A549 (cell line): Measurements from ENCODE around the gene WBP11. TPM values are rescaled to one million over a fixed set of nuclear protein-coding genes. Genes with fewer than 3 reads are reported as not detected.

ENCODE experiments used
- ATAC-seq, 2 experiments: fragments of 200-7000 bp in 1 of 2; fragments of >200 bp in 1 of 2; cut with Nextera tagmentation in 1 of 2; cut with Tn5 transposase in 1 of 2; 3 replicates each; pipeline versions ENCODE4 v1.8.0 to v1.9.1; 2018 to 2020; ENCODE audit warnings: mild to moderate bottlenecking in 1 of 2, moderate library complexity in 1 of 2
- CTCF ChIA-PET: fragments of 300-600 bp; sonication (Branson Sonifier 250); formaldehyde crosslinking; extraction: SDS; loops from one replicate; lab custom pipeline; 2021; ENCODE audit warnings: antibody characterized with exemption, inconsistent platforms; lab: Yijun Ruan, JAX
- POLR2A ChIA-PET: fragments of 350-600 bp; formaldehyde crosslinking; extraction: SDS; loops from one replicate; lab custom pipeline; 2021; ENCODE audit warnings: antibody characterized with exemption, inconsistent platforms; lab: Yijun Ruan, JAX
- DNase-seq, 2 experiments: peaks; one replicate each; pipeline versions ENCODE4 v3.0.0 to v3.0.0-alpha.2; 2011 to 2016; ENCODE audit warnings: low read depth in 1 of 2, low spot score in 1 of 2
- FAIRE-seq: peaks from 2 replicates; lab custom pipeline; 2011; peaks lifted over from hg19 to GRCh38; lab: Jason Lieb, UNC
- H3K27ac ChIP-seq, 2 experiments: fragments of >200 bp; sonication (Bioruptor Twin); formaldehyde crosslinking; 3 replicates each; pipeline ENCODE4 v1.5.1; 2016 to 2017
- H3K4me1 ChIP-seq: fragments of >200 bp; sonication (Bioruptor Twin); formaldehyde crosslinking; 3 replicates; pipeline ENCODE4 v1.6.1; 2016
- H3K4me2 ChIP-seq: fragments of >200 bp; sonication (Bioruptor Twin); formaldehyde crosslinking; 3 replicates; pipeline ENCODE4 v1.6.1; 2016
- H3K4me3 ChIP-seq: fragments of >200 bp; sonication (Bioruptor Twin); formaldehyde crosslinking; 3 replicates; pipeline ENCODE4 v1.5.1; 2016
- H3K9me3 ChIP-seq: fragments of >200 bp; sonication (Bioruptor Twin); formaldehyde crosslinking; 3 replicates; pipeline ENCODE4 v1.6.1; 2016
- CBX2 ChIP-seq: fragments of 200-600 bp; sonication (generic); IDR thresholded peaks from 2 replicates; pipeline ENCODE4 v1.6.1; 2016; ENCODE audit warnings: low read depth, mild to moderate bottlenecking, borderline replicate concordance
- CHD2 ChIP-seq: fragments of 150-350 bp; IDR thresholded peaks from 2 replicates; pipeline ENCODE4 v1.6.1; 2014; ENCODE audit warnings: low read length; ENCODE audit not compliant: partially characterized antibody
- EHF ChIP-seq: fragments of 250-450 bp; sonication (Bioruptor Pico); IDR thresholded peaks from 2 replicates; pipeline ENCODE4 v1.5.0; 2020; ENCODE audit warnings: mild to moderate bottlenecking
- FOSB ChIP-seq: fragments of 250-450 bp; sonication (Bioruptor Pico); IDR thresholded peaks from 2 replicates; pipeline ENCODE4 v1.5.0; 2020; ENCODE audit warnings: mild to moderate bottlenecking, moderate library complexity
- GATA3 ChIP-seq: IDR thresholded peaks from 2 replicates; pipeline ENCODE4 v1.6.1; 2012; ENCODE audit warnings: borderline replicate concordance
- HOXA7 ChIP-seq: fragments of 250-450 bp; sonication (Bioruptor Pico); IDR thresholded peaks from 2 replicates; pipeline ENCODE4 v1.5.0; 2020; ENCODE audit warnings: mild to moderate bottlenecking, moderate library complexity
- HOXB13 ChIP-seq: fragments of 250-450 bp; sonication (Bioruptor Pico); IDR thresholded peaks from 2 replicates; pipeline ENCODE4 v1.5.0; 2020; ENCODE audit warnings: low read depth, mild to moderate bottlenecking, moderate library complexity
- JUNB ChIP-seq: fragments of >200 bp; sonication (Bioruptor Twin); formaldehyde crosslinking; IDR thresholded peaks from 2 replicates; pipeline ENCODE4 v1.6.1; 2016
- KDM1A ChIP-seq: fragments of 200-600 bp; sonication (generic); IDR thresholded peaks from 2 replicates; pipeline ENCODE4 v1.6.1; 2016; ENCODE audit warnings: low read depth, mild to moderate bottlenecking
- KDM5A ChIP-seq: fragments of 200-600 bp; sonication (generic); IDR thresholded peaks from 2 replicates; pipeline ENCODE4 v1.6.1; 2016; ENCODE audit warnings: antibody characterized with exemption, mild to moderate bottlenecking
- MAFK ChIP-seq: fragments of 450-650 bp; IDR thresholded peaks from 2 replicates; pipeline ENCODE4 v1.6.1; 2014; ENCODE audit not compliant: partially characterized antibody
- MAZ ChIP-seq: fragments of 150-350 bp; IDR thresholded peaks from 2 replicates; pipeline ENCODE4 v1.6.1; 2014; ENCODE audit warnings: antibody characterized with exemption, low read depth, low read length, borderline replicate concordance
- MYC ChIP-seq: IDR thresholded peaks from 2 replicates; pipeline ENCODE4 v1.6.1; 2012; ENCODE audit warnings: mild to moderate bottlenecking, inconsistent platforms, low read length, improper control_type of control experiment, borderline replicate concordance
- NFE2L2 ChIP-seq: fragments of 150-350 bp; conservative IDR thresholded peaks from 2 replicates; pipeline ENCODE4 v1.6.1; 2014; ENCODE audit warnings: low read length
- PHF8 ChIP-seq: fragments of 200-600 bp; sonication (generic); IDR thresholded peaks from 2 replicates; pipeline ENCODE4 v1.6.1; 2016; ENCODE audit warnings: low read depth, mild to moderate bottlenecking, antibody characterized with exemption, moderate library complexity, borderline replicate concordance
- POLR2A ChIP-seq: IDR thresholded peaks from 2 replicates; pipeline ENCODE4 v1.6.1; 2012; ENCODE audit warnings: mild to moderate bottlenecking, low read length
- POLR2AphosphoS2 ChIP-seq: conservative IDR thresholded peaks from 2 replicates; pipeline ENCODE4 v1.6.1; 2012; ENCODE audit warnings: low read length, improper control_type of control experiment, inconsistent platforms
- RAD21 ChIP-seq, 2 experiments: fragments of >200 bp in 1 of 2; sonication (Bioruptor Twin) in 1 of 2; formaldehyde crosslinking in 1 of 2; IDR thresholded peaks in 1 of 2; conservative IDR thresholded peaks in 1 of 2; 2 replicates in 1 of 2; 3 replicates in 1 of 2; pipeline ENCODE4 v1.6.1; 2012 to 2018; ENCODE audit warnings: inconsistent platforms in 1 of 2
- RARB ChIP-seq: fragments of 250-450 bp; sonication (Bioruptor Pico); IDR thresholded peaks from 2 replicates; pipeline ENCODE4 v1.8.0; 2021; ENCODE audit warnings: mild to moderate bottlenecking, moderate library complexity
- RFX5 ChIP-seq: fragments of 450-650 bp; IDR thresholded peaks from 2 replicates; pipeline ENCODE4 v1.7.1; 2014; ENCODE audit warnings: antibody characterized with exemption, mild to moderate bottlenecking, moderate library complexity
- SMC3 ChIP-seq: fragments of >200 bp; sonication (Bioruptor Twin); formaldehyde crosslinking; IDR thresholded peaks from 3 replicates; pipeline ENCODE4 v1.6.1; 2018; ENCODE audit warnings: inconsistent platforms
- SREBF2 ChIP-seq: fragments of 450-650 bp; IDR thresholded peaks from 2 replicates; pipeline ENCODE4 v1.6.1; 2014; ENCODE audit warnings: mild to moderate bottlenecking, moderate library complexity
- TFCP2L1 ChIP-seq: fragments of 250-450 bp; sonication (Bioruptor Pico); IDR thresholded peaks from 2 replicates; pipeline ENCODE4 v1.5.0; 2021; ENCODE audit warnings: mild to moderate bottlenecking
- TP53 ChIP-seq: fragments of 250-450 bp; sonication (Bioruptor Pico); IDR thresholded peaks from 2 replicates; pipeline ENCODE4 v1.5.0; 2021; ENCODE audit warnings: mild to moderate bottlenecking, moderate library complexity
- ZC3H11A ChIP-seq: fragments of 450-650 bp; IDR thresholded peaks from 2 replicates; pipeline ENCODE4 v1.6.1; 2014; ENCODE audit warnings: antibody characterized with exemption, mild to moderate bottlenecking
- ZFP36 ChIP-seq: fragments of 450-650 bp; IDR thresholded peaks from 2 replicates; pipeline ENCODE4 v1.6.1; 2014; ENCODE audit warnings: borderline replicate concordance; ENCODE audit not compliant: partially characterized antibody
- ZNF302 ChIP-seq: fragments of 250-450 bp; sonication (Bioruptor Pico); IDR thresholded peaks from 2 replicates; pipeline ENCODE4 v1.9.0; 2021; ENCODE audit warnings: inconsistent platforms, mild to moderate bottlenecking, moderate library complexity
- WGBS: methylation state at CpG from one replicate; pipeline ENCODE4 v1.1.6; 2017; ENCODE audit errors: missing lambda C conversion rate; 5-methylcytosine and 5-hydroxymethylcytosine counted together
- polyA plus RNA-seq, 4 experiments: library from polyadenylated mRNA; depleted of rRNA in 3 of 4; stranded (reverse); fragments of >200 nt; fragmentation: RNase III in 1 of 4; extraction: RNeasy Plus Mini Kit Qiagen cat#74134 plus additional on column Dnase treatment in 1 of 4; gene quantifications; 2 replicates in 3 of 4; 3 replicates in 1 of 4; pipeline ENCODE4 v1.2.3, GENCODE V29; 2011 to 2017
- TF ChIP-seq, protein P1 (sequence below): fragments of >200 bp; sonication (Bioruptor Twin); formaldehyde crosslinking; IDR thresholded peaks from 3 replicates; pipeline ENCODE4 v1.6.1; 2016
- TF ChIP-seq, protein P2 (sequence below): IDR thresholded peaks from 2 replicates; pipeline ENCODE4 v1.6.1; 2012
- TF ChIP-seq, protein P3 (sequence below): IDR thresholded peaks from 2 replicates; pipeline ENCODE4 v1.6.1; 2012
- TF ChIP-seq, protein P4 (sequence below): fragments of 250-450 bp; sonication (Bioruptor Pico); IDR thresholded peaks from 2 replicates; pipeline ENCODE4 v1.5.0; 2020; ENCODE audit warnings: low read depth, mild to moderate bottlenecking, moderate library complexity
- TF ChIP-seq, protein P5 (sequence below): fragments of 450-650 bp; IDR thresholded peaks from 2 replicates; pipeline ENCODE4 v1.6.1; 2014; ENCODE audit warnings: antibody characterized with exemption
- TF ChIP-seq, protein P6 (sequence below): fragments of 250-450 bp; sonication (Bioruptor Pico); IDR thresholded peaks from 2 replicates; pipeline ENCODE4 v1.5.0; 2021; ENCODE audit warnings: mild to moderate bottlenecking, moderate library complexity, borderline replicate concordance
- TF ChIP-seq, protein P7 (sequence below): fragments of 150-350 bp; IDR thresholded peaks from 2 replicates; pipeline ENCODE4 v1.6.1; 2014; ENCODE audit warnings: low read depth, mild to moderate bottlenecking, low read length

Gene WBP11
- polyA plus RNA-seq, 2 of the 4 experiments (the other 2 are of a cell fraction) = 45.7 to 50.3 TPM

DNA sequence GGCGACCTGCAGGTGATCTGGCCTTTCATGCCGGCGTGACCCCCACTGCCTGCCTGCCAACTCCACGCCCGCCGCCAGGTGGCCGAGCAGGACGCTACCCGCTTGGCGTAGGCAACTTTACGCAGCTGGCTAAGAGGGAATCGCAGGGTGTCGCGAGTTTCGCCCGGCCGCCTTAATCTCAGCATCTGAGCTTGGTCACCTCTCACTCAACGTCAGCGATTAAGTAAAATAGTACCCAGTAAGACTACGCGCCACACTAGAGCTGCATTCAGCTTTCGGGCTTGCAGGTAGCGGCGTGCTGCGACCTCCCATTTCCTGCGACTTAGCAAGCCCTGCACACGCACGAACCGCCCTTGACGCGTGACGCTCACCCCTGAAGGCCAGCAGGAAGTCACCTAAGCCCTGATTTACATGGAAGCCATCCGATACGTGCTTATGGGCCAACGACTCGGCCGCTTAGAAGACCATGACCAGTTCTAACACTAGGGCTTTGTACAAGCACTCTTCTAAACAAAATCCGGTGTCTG lies 33.2 kb downstream of the WBP11 start:
- Histone ChIP-seq H3K4me2 (peak overlapping the region; percentile 71), H3K27ac (peak overlapping the region; percentile 88 to 97), H3K4me3 (peak overlapping the region; percentile 79), H3K9me3 (no peaks in the 10 kb centered on the region; the same call in 2 of the 3 replicates), H3K4me1 (peaks cover 18% of the 10 kb centered on the region)
- FAIRE-seq (no peak), ATAC-seq (peak; percentile 65 to 72), DNase-seq (peak; percentile 69 to 92)
- 3% methylated on average over 25 of the region's 38 CpGs for WGBS
- POLR2A ChIA-PET = interaction anchor here (0.5 to 3.1 kb wide), 15 partner anchors 9 to 549 kb away, joined by 3 to 68 read pairs (median 5); partner anchors contain the start of genes ATF7IP, C12orf60 and WBP11
- CTCF ChIA-PET = interaction anchor here (0.6 to 3.6 kb wide), 20 partner anchors 8 to 1673 kb away, joined by 3 to 21 read pairs (median 4); partner anchors contain the start of gene RERG
- no peak for TF ChIP-seq EHF
- 0 out of 2 replicates have a peak, but pooled peaks have one; percentile 36 for TF ChIP-seq MYC
- peak; percentile 19 for TF ChIP-seq MAFK
- TF ChIP-seq, protein P1, sequence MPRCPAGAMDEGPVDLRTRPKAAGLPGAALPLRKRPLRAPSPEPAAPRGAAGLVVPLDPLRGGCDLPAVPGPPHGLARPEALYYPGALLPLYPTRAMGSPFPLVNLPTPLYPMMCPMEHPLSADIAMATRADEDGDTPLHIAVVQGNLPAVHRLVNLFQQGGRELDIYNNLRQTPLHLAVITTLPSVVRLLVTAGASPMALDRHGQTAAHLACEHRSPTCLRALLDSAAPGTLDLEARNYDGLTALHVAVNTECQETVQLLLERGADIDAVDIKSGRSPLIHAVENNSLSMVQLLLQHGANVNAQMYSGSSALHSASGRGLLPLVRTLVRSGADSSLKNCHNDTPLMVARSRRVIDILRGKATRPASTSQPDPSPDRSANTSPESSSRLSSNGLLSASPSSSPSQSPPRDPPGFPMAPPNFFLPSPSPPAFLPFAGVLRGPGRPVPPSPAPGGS = peak; percentile 4; the same call in 1 of the 3 replicates
- TF ChIP-seq HOXB13 (CRISPR knock-in tag) = no peak
- TF ChIP-seq ZC3H11A = no peak
- TF ChIP-seq POLR2AphosphoS2 = peak; percentile 43; the same call in 1 of the 2 replicates
- no peak for TF ChIP-seq KDM5A
- TF ChIP-seq, protein P2, sequence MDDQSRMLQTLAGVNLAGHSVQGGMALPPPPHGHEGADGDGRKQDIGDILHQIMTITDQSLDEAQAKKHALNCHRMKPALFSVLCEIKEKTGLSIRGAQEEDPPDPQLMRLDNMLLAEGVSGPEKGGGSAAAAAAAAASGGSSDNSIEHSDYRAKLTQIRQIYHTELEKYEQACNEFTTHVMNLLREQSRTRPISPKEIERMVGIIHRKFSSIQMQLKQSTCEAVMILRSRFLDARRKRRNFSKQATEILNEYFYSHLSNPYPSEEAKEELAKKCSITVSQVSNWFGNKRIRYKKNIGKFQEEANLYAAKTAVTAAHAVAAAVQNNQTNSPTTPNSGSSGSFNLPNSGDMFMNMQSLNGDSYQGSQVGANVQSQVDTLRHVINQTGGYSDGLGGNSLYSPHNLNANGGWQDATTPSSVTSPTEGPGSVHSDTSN = peak; percentile 10; the same call in 1 of the 2 replicates
- no peak for TF ChIP-seq SREBF2
- peak; percentile 79; the same call in 1 of the 2 replicates for TF ChIP-seq RARB (CRISPR knock-in tag)
- TF ChIP-seq, protein P3, sequence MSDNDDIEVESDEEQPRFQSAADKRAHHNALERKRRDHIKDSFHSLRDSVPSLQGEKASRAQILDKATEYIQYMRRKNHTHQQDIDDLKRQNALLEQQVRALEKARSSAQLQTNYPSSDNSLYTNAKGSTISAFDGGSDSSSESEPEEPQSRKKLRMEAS = peak; percentile 70; the same call in 1 of the 2 replicates
- TF ChIP-seq TFCP2L1 = peak; percentile 88
- peak; percentile 51; the same call in 2 of the 3 replicates for TF ChIP-seq SMC3
- TF ChIP-seq POLR2A = peak; percentile 84; the same call in 1 of the 2 replicates
- TF ChIP-seq CBX2 = no peak
- TF ChIP-seq, protein P4, sequence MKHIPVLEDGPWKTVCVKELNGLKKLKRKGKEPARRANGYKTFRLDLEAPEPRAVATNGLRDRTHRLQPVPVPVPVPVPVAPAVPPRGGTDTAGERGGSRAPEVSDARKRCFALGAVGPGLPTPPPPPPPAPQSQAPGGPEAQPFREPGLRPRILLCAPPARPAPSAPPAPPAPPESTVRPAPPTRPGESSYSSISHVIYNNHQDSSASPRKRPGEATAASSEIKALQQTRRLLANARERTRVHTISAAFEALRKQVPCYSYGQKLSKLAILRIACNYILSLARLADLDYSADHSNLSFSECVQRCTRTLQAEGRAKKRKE (CRISPR knock-in tag) = no peak
- peak; percentile 79 for TF ChIP-seq HOXA7
- TF ChIP-seq TP53 = peak; percentile 92; the same call in 1 of the 2 replicates
- TF ChIP-seq, protein P5, sequence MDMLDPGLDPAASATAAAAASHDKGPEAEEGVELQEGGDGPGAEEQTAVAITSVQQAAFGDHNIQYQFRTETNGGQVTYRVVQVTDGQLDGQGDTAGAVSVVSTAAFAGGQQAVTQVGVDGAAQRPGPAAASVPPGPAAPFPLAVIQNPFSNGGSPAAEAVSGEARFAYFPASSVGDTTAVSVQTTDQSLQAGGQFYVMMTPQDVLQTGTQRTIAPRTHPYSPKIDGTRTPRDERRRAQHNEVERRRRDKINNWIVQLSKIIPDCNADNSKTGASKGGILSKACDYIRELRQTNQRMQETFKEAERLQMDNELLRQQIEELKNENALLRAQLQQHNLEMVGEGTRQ = no peak; the same call in 1 of the 2 replicates
- peak; percentile 79 for TF ChIP-seq CHD2
- TF ChIP-seq, protein P6, sequence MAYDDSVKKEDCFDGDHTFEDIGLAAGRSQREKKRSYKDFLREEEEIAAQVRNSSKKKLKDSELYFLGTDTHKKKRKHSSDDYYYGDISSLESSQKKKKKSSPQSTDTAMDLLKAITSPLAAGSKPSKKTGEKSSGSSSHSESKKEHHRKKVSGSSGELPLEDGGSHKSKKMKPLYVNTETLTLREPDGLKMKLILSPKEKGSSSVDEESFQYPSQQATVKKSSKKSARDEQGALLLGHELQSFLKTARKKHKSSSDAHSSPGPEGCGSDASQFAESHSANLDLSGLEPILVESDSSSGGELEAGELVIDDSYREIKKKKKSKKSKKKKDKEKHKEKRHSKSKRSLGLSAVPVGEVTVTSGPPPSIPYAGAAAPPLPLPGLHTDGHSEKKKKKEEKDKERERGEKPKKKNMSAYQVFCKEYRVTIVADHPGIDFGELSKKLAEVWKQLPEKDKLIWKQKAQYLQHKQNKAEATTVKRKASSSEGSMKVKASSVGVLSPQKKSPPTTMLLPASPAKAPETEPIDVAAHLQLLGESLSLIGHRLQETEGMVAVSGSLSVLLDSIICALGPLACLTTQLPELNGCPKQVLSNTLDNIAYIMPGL (CRISPR knock-in tag) = peak; percentile 89
- TF ChIP-seq JUNB = no peak
- TF ChIP-seq GATA3 = no peak
- TF ChIP-seq ZNF302 = no peak
- TF ChIP-seq PHF8 = no peak
- TF ChIP-seq ZFP36 = no peak
- TF ChIP-seq FOSB = peak; percentile 90
- no peak for TF ChIP-seq KDM1A
- TF ChIP-seq, protein P7, sequence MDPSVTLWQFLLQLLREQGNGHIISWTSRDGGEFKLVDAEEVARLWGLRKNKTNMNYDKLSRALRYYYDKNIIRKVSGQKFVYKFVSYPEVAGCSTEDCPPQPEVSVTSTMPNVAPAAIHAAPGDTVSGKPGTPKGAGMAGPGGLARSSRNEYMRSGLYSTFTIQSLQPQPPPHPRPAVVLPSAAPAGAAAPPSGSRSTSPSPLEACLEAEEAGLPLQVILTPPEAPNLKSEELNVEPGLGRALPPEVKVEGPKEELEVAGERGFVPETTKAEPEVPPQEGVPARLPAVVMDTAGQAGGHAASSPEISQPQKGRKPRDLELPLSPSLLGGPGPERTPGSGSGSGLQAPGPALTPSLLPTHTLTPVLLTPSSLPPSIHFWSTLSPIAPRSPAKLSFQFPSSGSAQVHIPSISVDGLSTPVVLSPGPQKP = no peak
- TF ChIP-seq RFX5 = no peak
- TF ChIP-seq MAZ = 0 out of 2 replicates have a peak, but pooled peaks have one; percentile 48
- TF ChIP-seq NFE2L2 = no peak
- TF ChIP-seq RAD21 (conservative IDR thresholded peaks at IDR 0.05 in 1 of 2, IDR thresholded peaks at IDR 0.05 in 1 of 2) = peak; percentile 31 to 33; a peak in 4 of 5 replicates
